Activated T-helper 1 cell treated with Interleukin-2 at 50 U/mL for 16 hours (primary cell): ENCODE results near the gene LAG3.

Experiments
- DNase-seq: peaks from one replicate; pipeline ENCODE4 v3.0.0-alpha.2; 2020; ENCODE audit warnings: low read depth

The LAG3 gene

DNA sequence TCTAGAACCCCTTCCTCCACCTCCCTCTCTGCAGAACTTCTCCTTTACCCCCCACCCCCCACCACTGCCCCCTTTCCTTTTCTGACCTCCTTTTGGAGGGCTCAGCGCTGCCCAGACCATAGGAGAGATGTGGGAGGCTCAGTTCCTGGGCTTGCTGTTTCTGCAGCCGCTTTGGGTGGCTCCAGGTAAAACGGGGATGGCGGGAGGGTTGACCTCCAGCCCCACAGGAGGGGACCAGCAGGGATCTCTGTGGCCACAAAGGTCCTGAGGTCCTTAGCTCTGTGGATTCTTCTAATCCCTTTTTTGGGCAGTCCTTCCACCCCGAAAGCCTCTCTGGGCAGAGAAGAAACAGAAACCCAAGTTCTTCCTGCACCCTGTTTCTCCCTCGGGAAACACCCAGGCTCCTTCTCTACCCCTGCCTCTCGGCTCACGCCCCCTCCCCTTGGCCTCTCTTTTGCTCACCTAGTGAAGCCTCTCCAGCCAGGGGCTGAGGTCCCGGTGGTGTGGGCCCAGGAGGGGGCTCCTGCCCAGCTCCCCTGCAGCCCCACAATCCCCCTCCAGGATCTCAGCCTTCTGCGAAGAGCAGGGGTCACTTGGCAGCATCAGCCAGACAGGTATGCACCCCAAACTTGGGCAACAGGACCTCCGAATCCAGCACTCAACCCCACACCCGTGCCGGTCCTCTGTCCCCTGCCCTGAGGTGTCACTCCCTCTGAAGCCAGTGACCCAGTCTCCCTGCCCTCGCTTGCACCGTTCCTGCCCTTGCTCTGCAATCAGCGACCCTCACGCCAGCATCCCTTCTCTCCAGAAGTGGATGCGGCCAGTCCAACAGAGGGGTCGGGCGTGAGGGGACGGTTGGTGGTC lies 638 bp downstream of the LAG3 start:
- DNase-seq: no peak

DNA sequence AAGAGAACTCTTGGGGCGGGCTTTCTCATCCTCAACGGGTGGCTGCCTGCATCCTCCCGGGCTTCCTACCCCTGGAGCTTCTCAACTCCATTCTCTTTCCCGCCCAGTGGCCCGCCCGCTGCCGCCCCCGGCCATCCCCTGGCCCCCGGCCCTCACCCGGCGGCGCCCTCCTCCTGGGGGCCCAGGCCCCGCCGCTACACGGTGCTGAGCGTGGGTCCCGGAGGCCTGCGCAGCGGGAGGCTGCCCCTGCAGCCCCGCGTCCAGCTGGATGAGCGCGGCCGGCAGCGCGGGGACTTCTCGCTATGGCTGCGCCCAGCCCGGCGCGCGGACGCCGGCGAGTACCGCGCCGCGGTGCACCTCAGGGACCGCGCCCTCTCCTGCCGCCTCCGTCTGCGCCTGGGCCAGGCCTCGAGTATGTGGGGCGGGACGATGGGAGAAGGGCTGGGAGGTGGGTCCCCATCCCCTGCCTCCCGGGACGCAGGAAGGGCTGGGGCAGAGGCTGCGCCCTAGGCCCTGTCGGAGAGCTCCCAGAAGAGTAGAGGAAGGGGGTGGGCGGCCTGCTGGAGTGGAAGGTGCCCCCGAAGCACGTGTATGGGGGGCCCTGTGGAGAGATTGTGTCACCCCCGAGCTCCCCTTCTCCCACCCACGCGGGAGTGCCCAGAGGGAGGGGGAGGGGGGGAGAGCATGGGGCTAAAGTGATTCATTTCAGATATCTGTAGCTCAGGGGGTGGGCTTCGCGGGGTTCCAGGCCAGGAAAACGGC lies 1.5 kb downstream of the LAG3 start:
- no peak for DNase-seq

DNA sequence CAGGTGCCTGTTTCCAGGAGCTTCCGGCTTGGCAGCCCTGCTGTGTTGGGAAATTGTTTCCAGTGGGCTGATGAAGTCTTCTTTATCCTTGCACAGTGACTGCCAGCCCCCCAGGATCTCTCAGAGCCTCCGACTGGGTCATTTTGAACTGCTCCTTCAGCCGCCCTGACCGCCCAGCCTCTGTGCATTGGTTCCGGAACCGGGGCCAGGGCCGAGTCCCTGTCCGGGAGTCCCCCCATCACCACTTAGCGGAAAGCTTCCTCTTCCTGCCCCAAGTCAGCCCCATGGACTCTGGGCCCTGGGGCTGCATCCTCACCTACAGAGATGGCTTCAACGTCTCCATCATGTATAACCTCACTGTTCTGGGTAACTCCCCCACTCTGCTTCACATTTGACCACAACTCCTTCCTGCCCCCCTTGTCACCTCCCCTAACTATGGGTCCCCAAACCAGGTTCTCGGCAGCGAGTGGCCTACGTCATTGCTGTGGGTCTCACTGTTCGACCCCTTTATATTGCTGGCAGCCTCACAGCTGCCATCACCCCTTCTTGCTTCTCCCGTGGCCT lies 2.3 kb downstream of the LAG3 start:
- DNase-seq: no peak

DNA sequence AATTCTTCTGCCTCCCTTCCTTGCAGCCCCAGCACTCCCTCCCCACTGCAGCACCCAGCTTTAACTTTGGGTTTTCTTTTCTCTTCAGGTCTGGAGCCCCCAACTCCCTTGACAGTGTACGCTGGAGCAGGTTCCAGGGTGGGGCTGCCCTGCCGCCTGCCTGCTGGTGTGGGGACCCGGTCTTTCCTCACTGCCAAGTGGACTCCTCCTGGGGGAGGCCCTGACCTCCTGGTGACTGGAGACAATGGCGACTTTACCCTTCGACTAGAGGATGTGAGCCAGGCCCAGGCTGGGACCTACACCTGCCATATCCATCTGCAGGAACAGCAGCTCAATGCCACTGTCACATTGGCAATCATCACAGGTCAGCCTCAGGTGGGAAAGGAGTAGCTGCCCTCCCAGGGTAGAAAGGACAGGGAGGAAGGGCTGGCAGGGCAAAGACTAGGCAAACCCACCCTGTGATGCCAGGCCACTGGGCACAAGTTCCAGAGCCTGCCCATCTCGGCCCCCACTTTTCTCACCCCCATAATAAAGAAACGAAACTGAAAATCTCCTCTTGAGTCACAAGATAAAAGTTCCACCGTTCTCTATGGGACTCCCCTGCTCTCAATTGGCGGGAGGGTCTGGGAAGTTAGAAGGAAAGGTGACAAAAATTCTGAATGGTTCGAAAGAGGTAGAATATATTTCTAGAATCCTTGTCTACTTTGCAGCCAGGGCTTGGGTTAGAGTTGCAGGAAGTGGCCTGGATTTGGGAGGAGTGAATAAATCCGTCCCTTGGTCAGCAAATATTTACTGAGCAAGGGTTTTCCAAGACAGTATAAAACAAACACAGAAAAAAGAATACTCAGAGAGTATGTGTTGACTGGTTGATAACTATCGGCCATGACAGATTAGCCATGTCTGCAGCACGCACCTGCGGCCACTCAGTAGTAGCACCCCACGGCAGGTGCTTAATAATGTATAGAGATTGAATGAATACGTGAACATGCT lies 3.2 kb downstream of the LAG3 start:
- no peak for DNase-seq

- DNase-seq: no peak
Measured at GRCh38 chr12:6777386-6777785, 5.1 kb downstream of the LAG3 start.

- DNase-seq: no peak
Measured at GRCh38 chr12:6778217-6778573, 5.9 kb downstream of the LAG3 start.

- DNase-seq: peak; percentile 77
Measured at GRCh38 chr12:6778574-6779550, 6.5 kb downstream of the LAG3 start.

- no peak for DNase-seq
Measured at GRCh38 chr12:6779708-6780432, 7.5 kb downstream of the LAG3 start.

- no peak for DNase-seq
Measured at GRCh38 chr12:6780573-6780972, 8.3 kb downstream of the LAG3 start.

DNA sequence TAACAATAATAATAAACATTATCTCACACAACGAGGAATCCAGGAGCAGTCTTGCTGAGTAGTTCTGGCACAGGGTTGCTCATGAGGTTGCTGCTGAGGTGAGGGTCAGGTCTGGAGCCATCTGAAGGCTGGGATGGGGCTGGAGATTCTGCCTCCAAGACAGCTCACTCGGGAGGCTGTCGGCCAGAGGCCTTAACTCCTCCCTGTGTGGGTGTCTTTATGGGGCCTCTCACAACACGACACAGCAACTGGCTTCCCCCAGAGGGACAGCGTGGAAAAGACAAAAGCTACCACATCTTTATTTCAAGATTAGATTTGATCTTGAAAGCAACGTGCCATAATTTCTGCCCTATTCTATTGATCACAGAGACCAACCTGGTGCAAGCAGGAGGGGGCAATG lies 9.8 kb downstream of the LAG3 start:
- DNase-seq: no peak

GRCh38 chr12:6782850-6783566 lies 10.7 kb downstream of the LAG3 start:
- no peak for DNase-seq

DNA sequence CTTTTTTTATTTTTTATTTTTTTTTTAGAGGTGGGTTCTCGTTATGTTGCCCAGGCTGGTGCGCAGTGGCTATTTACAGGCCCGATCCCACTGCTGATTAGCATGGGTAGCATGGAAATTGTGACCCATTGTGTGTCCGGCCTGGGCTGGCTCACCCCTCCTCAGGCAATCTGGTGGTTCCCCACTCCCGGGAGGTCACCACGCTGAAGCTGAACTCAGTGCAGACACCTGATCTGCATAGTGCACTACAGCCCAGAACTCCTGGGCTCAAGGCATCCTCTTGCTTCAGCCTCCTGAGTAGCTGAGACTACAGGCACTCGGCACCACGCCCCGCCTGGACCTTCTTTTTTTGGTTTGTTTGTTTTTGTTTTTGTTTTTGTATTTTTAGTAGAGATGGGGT lies 11.5 kb downstream of the LAG3 start:
- DNase-seq: no peak

DNA sequence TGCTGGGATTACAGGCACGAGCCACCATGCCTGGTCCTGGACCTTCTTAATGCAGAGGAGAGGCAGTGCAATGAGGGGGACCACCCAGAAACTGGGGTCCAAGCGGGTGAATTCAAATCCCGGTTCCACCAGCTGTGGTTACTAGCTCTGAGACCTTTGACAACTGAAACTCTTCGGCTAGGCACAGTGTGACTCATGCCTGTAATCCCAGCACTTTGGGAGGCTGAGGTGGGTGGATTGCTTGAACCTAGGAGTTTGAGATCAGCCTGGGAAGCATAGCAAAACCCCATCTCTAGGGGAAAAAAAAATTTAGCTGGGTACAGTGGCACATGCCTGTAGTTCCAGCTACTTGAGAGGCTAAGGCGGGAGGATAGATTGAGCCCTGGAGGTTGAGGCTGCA lies 12.0 kb downstream of the LAG3 start:
- no peak for DNase-seq

DNA sequence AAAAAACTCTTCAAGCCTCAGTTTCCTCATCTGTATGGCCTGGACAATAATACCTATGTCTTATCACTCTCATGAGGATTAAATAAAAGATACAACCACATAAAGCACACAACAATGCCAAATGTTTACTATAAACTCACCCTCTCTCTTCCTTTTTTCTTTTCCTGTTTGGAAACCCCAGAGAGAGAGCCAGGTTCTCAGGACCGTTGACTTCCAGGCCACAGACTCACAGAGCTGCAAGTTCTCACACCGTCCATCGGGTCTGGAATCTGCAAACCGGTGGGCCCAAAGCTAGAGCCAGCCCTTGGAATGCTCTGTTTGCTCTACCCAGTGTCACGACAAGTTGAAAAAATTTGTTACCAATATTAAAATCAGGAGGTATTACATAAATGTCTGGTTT lies 12.4 kb downstream of the LAG3 start:
- DNase-seq: no peak

GRCh38 chr12:6786416-6787094 lies 14.2 kb downstream of the LAG3 start:
- DNase-seq: no peak

- no peak for DNase-seq
Measured at GRCh38 chr12:6787309-6787708, 15.0 kb downstream of the LAG3 start.

GRCh38 chr12:6788972-6789924 lies 16.9 kb downstream of the LAG3 start, which contains the start of gene CD4:
Gene CD4 (plus strand): TSS chr12:6789528. CDS start chr12:6800139, 10,611 bp downstream.
- peak; percentile 62 for DNase-seq
